ENCODE data around the gene PDGFB. TPM values are rescaled to one million over a fixed set of nuclear protein-coding genes. Genes with fewer than 3 reads are reported as not detected.

Gene PDGFB
- total and polyA plus RNA-seq, 10 donors, result 1.7 to 20.5 (median 8.5) TPM

DNA sequence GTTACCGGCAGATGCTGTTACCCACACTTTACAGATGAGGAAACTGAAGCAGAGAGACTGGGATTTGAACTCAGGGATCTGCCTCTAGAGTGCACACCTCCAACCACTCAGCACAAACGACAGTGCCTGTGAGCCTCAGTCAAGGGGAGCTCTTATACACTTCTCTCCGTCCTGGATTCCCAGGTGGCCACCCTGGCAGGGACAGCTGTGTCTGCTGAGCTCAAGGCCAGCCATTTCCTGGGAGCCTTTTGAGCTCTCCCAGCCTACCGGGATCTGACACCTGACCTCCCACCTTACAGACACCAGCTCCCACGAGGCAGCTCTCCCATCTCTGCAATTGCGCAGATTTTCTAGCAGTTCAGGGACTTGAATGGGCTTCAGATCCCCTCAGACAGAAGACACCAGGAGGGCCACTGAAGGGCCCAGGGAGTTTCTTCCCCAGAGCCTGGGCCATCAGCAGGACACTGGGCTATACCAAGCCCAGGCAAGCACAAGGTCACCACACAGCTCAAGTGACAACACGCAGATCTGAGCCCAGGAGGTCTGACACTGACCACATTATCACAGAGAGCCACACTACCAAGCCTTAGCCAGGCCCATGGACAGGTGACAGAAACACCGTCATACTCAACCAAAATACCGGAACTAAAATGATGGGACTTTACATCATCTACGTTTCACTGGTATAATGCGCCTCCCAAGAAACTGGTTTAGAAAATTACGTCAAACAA, 17.1 kb downstream of the PDGFB start:
- H3K4me1 ChIP-seq, result peaks cover 0 to 33% (median 22%) of the 10 kb centered on the region in 6 donors
- no peak overlapping the region for H3K27ac ChIP-seq
- peaks cover 0 to 68% (median 2%) of the 10 kb centered on the region in 6 donors for H3K36me3 ChIP-seq
- intact Hi-C loops (cut with DNase I; ENCODE audit: low total_unique reads), result no loop called here
- DNase-seq, result no peak
- 71 to 87% (median 75%) methylated on average over 12 of the region's 12 CpGs for WGBS, 5 donors
- H3K9me3 ChIP-seq, result no peaks in the 10 kb centered on the region
- no peak overlapping the region for H3K4me3 ChIP-seq
- TF ChIP-seq POLR2AphosphoS5 (IDR thresholded peaks at IDR 0.05) (no peak), CTCF (IDR thresholded peaks at IDR 0.05 in 8 of 11, conservative IDR thresholded peaks at IDR 0.05 in 3 of 11) (no peak), POLR2A (IDR thresholded peaks at IDR 0.05) (no peak)
- peaks cover 0 to 73% (median 0%) of the 10 kb centered on the region in 7 donors for H3K27me3 ChIP-seq (replicated peaks in 1 of 7)

DNA sequence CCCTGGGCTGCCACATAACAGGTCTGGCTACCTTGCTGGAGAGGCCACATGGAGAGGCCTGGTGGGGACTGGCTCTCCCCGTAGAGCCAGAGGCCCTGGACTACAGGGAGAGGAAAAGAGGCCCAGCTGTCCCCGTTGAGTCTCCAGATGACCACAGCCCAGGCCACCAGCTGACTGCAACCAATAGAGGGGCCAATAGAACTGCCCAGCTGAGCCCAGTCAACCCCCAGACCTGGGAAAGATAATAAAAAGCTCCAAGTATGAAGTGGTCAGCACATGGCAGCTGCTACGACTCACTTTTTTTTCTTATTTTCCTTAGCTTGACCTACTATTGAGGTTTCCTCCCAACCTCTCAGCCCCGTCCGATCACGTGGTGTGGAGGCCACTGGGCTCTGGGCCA, 18.4 kb downstream of the PDGFB start:
- Histone ChIP-seq H3K4me3 (no peak overlapping the region), H3K9me3 (peaks cover 0 to 6% (median 0%) of the 10 kb centered on the region in 8 donors), H3K27me3 (replicated peaks in 1 of 7) (peaks cover 0 to 73% (median 0%) of the 10 kb centered on the region in 7 donors), H3K27ac (no peak overlapping the region), H3K36me3 (peaks cover 0 to 71% (median 2%) of the 10 kb centered on the region in 6 donors), H3K4me1 (peaks cover 0 to 27% (median 18%) of the 10 kb centered on the region in 6 donors)
- intact Hi-C loops (cut with DNase I; ENCODE audit: low total_unique reads), result no loop called here
- no peak for TF ChIP-seq POLR2AphosphoS5 (IDR thresholded peaks at IDR 0.05)
- TF ChIP-seq POLR2A (IDR thresholded peaks at IDR 0.05), result no peak
- TF ChIP-seq CTCF (IDR thresholded peaks at IDR 0.05 in 8 of 11, conservative IDR thresholded peaks at IDR 0.05 in 3 of 11), result no peak
- no peak for DNase-seq
- 74 to 93% (median 88%) methylated on average over 5 to 6 of the region's 6 CpGs for WGBS, 5 donors

DNA sequence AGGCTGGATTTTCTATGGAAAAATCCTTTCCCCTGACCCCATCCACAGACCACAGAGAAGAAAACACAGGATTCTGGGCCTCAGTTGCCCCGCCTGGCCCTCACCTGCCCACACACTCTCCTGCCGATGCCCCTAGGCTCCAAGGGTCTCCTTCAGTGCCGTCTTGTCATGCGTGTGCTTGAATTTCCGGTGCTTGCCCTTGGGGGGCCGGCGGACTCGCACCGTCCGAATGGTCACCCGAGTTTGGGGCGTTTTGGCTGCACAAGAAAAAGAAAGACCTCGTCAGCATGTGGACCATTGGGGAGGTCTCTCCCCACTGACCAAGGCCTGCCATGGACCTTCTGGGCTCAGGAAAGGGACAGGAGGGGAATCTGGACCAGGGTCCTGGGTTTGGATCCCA, 19.2 kb downstream of the PDGFB start:
- WGBS, 5 donors, result 87 to 97% (median 93%) methylated on average over 13 of the region's 13 CpGs
- intact Hi-C loops (cut with DNase I; ENCODE audit: low total_unique reads), result no loop called here
- Histone ChIP-seq H3K27me3 (replicated peaks in 1 of 7) (peaks cover 0 to 66% (median 0%) of the 10 kb centered on the region in 7 donors), H3K27ac (no peak overlapping the region), H3K4me3 (no peak overlapping the region), H3K4me1 (peaks cover 0 to 20% (median 10%) of the 10 kb centered on the region in 6 donors), H3K9me3 (peaks cover 0 to 6% (median 0%) of the 10 kb centered on the region in 8 donors), H3K36me3 (peaks cover 0 to 65% (median 2%) of the 10 kb centered on the region in 6 donors)
- no peak for TF ChIP-seq POLR2AphosphoS5 (IDR thresholded peaks at IDR 0.05)
- no peak for TF ChIP-seq CTCF (IDR thresholded peaks at IDR 0.05 in 8 of 11, conservative IDR thresholded peaks at IDR 0.05 in 3 of 11)
- no peak for TF ChIP-seq POLR2A (IDR thresholded peaks at IDR 0.05)
- no peak for DNase-seq

GRCh38 chr22:39224550-39224949, 20.2 kb downstream of the PDGFB start:
- WGBS, 5 donors, result 69 to 76% (median 71%) methylated on average over 6 to 7 of the region's 7 CpGs
- DNase-seq, result no peak
- no peak overlapping the region for H3K27ac ChIP-seq
- H3K27me3 ChIP-seq (replicated peaks in 1 of 7), result peaks cover 0 to 55% (median 0%) of the 10 kb centered on the region in 7 donors
- TF ChIP-seq POLR2A (IDR thresholded peaks at IDR 0.05), result no peak
- TF ChIP-seq CTCF (IDR thresholded peaks at IDR 0.05 in 8 of 11, conservative IDR thresholded peaks at IDR 0.05 in 3 of 11), result no peak
- TF ChIP-seq POLR2AphosphoS5 (IDR thresholded peaks at IDR 0.05), result no peak
- intact Hi-C loops (cut with DNase I; ENCODE audit: low total_unique reads), result no loop called here
- peaks cover 0 to 6% (median 0%) of the 10 kb centered on the region in 8 donors for H3K9me3 ChIP-seq
- H3K4me3 ChIP-seq, result no peak overlapping the region
- H3K36me3 ChIP-seq, result peaks cover 0 to 54% (median 2%) of the 10 kb centered on the region in 6 donors
- peaks cover 0 to 9% (median under 1%) of the 10 kb centered on the region in 6 donors for H3K4me1 ChIP-seq
